Neutrophil (primary cell): ENCODE data around the gene NMNAT2.

Experiments used
- H3K27ac ChIP-seq: fragments of 200-600 bp; sonication (generic); 2 replicates; pipeline ENCODE4 v1.5.1; 2016; ENCODE audit warnings: mild to moderate bottlenecking, moderate library complexity
- H3K27me3 ChIP-seq: fragments of 200-600 bp; sonication (generic); 2 replicates; pipeline ENCODE4 v1.6.0; 2016; ENCODE audit warnings: mild to moderate bottlenecking
- H3K36me3 ChIP-seq: fragments of 200-600 bp; sonication (generic); 2 replicates; pipeline ENCODE4 v1.5.1; 2017
- H3K4me1 ChIP-seq, 2 experiments: fragments of 200-600 bp in 1 of 2; sonication (generic) in 1 of 2; 1 replicate in 1 of 2; 2 replicates in 1 of 2; pipeline versions ENCODE4 v1.5.1 to v1.6.1; 2013 to 2016; ENCODE audit warnings: low read depth in 1 of 2, low read length in 1 of 2, mild to moderate bottlenecking in 1 of 2, moderate library complexity in 1 of 2; ENCODE audit not compliant: control insufficient read depth in 1 of 2, insufficient read depth in 1 of 2
- H3K4me3 ChIP-seq, 2 experiments: fragments of 200-600 bp in 1 of 2; sonication (generic) in 1 of 2; 1 replicate in 1 of 2; 2 replicates in 1 of 2; pipeline ENCODE4 v1.5.1; 2013 to 2016; ENCODE audit warnings: low read depth in 1 of 2, low read length in 1 of 2, mild to moderate bottlenecking in 1 of 2, moderate library complexity in 1 of 2
- H3K9me3 ChIP-seq: fragments of 200-600 bp; sonication (generic); 2 replicates; pipeline ENCODE4 v1.5.1; 2016
- CTCF ChIP-seq: fragments of 200-600 bp; sonication (generic); IDR thresholded peaks from 2 replicates; pipeline ENCODE4 v1.5.1; 2016; ENCODE audit warnings: antibody characterized with exemption

NMNAT2 gene

GRCh38 chr1:183391863-183392262 is 26.3 kb downstream of the NMNAT2 start:
- Histone ChIP-seq H3K36me3 (no peaks in the 10 kb centered on the region), H3K27ac (no peak overlapping the region), H3K27me3 (peaks cover 95% of the 10 kb centered on the region), H3K9me3 (no peaks in the 10 kb centered on the region), H3K4me1 (no peaks in the 10 kb centered on the region), H3K4me3 (no peak overlapping the region)
- TF ChIP-seq CTCF, result no peak

GRCh38 chr1:183390561-183390960 is 27.6 kb downstream of the NMNAT2 start:
- Histone ChIP-seq H3K4me1 (no peaks in the 10 kb centered on the region), H3K27ac (no peak overlapping the region), H3K9me3 (no peaks in the 10 kb centered on the region), H3K27me3 (peaks cover 82% of the 10 kb centered on the region), H3K4me3 (no peak overlapping the region), H3K36me3 (no peaks in the 10 kb centered on the region)
- TF ChIP-seq CTCF, result no peak

- no peak for TF ChIP-seq CTCF
- peaks cover 64% of the 10 kb centered on the region for H3K27me3 ChIP-seq
- no peak overlapping the region for H3K27ac ChIP-seq
- H3K4me3 ChIP-seq, result no peak overlapping the region
- H3K4me1 ChIP-seq, result no peaks in the 10 kb centered on the region
- no peaks in the 10 kb centered on the region for H3K9me3 ChIP-seq
- H3K36me3 ChIP-seq, result no peaks in the 10 kb centered on the region
Observed at GRCh38 chr1:183388735-183389134, 29.4 kb downstream of the NMNAT2 start.

GRCh38 chr1:183385340-183386144 is 32.6 kb downstream of the NMNAT2 start:
- Histone ChIP-seq H3K36me3 (no peaks in the 10 kb centered on the region), H3K4me1 (no peaks in the 10 kb centered on the region), H3K9me3 (no peaks in the 10 kb centered on the region), H3K4me3 (no peak overlapping the region), H3K27ac (no peak overlapping the region), H3K27me3 (peaks cover 42% of the 10 kb centered on the region)
- no peak for TF ChIP-seq CTCF

GRCh38 chr1:183379951-183380350 is 38.2 kb downstream of the NMNAT2 start:
- H3K4me1 ChIP-seq, result no peaks in the 10 kb centered on the region
- no peaks in the 10 kb centered on the region for H3K36me3 ChIP-seq
- no peaks in the 10 kb centered on the region for H3K9me3 ChIP-seq
- no peak overlapping the region for H3K27ac ChIP-seq
- TF ChIP-seq CTCF, result no peak
- H3K27me3 ChIP-seq, result peaks cover 51% of the 10 kb centered on the region
- H3K4me3 ChIP-seq, result no peak overlapping the region
